Measurements from ENCODE around the gene ANKRD6. TPM values are rescaled to one million over a fixed set of nuclear protein-coding genes. Genes with fewer than 3 reads are reported as not detected.

The ANKRD6 gene
- polyA plus RNA-seq, 1 of the 3 experiments (the other 2 are of a cell fraction): 2.6 TPM

DNA sequence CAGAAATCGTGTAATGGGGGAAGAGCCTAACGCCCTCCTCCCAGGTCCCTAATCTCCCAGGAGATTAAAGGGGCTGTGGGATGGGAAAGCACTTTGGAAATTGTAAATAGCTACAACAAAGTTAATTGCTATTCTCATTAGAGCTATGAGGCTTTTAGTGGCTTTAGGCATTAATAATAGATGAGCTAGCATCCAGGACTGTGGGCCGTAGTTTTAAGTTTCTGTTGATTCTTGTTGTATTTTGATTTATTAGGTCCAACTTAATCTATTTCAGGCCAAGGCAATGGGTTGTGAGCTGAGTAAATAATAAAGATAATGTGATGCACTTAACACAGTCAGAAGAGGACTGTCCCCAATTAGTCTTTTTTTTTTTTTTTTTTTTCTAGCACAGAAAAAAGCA lies 67.7 kb downstream of the ANKRD6 start:
- H3F3A ChIP-seq (replicated peaks; ENCODE audit: insufficient read depth): no peaks in the 10 kb centered on the region
- 78% methylated on average over 3 of the region's 3 CpGs for WGBS (ENCODE audit: low lambda C conversion rate)
- no peak overlapping the region for H3K4me3 ChIP-seq (ENCODE audit: low read depth in 2 of 2, low read length in 1 of 2)
- H3K9me2 ChIP-seq: no peaks in the 10 kb centered on the region
- no peaks in the 10 kb centered on the region for H3K9me3 ChIP-seq
- no peak for TF ChIP-seq EZH2phosphoT487 (IDR thresholded peaks at IDR 0.05; ENCODE audit: borderline replicate concordance, low read depth)
- no peak for TF ChIP-seq YY1 (IDR thresholded peaks at IDR 0.05; ENCODE audit: low read depth)
- no peak for TF ChIP-seq MXI1 (IDR thresholded peaks at IDR 0.05; ENCODE audit: low read depth, low read length)
- no peak for TF ChIP-seq SMC3 (IDR thresholded peaks at IDR 0.05; ENCODE audit: low read depth, low read length)
- TF ChIP-seq SIN3A (IDR thresholded peaks at IDR 0.05; ENCODE audit: borderline replicate concordance, low read depth, low read length): no peak
- no peak for TF ChIP-seq FOSL2 (IDR thresholded peaks at IDR 0.05; ENCODE audit: borderline replicate concordance, low read depth)
- TF ChIP-seq CHD2 (IDR thresholded peaks at IDR 0.05; ENCODE audit: low read length, partially characterized antibody): no peak
- TF ChIP-seq, protein P1, sequence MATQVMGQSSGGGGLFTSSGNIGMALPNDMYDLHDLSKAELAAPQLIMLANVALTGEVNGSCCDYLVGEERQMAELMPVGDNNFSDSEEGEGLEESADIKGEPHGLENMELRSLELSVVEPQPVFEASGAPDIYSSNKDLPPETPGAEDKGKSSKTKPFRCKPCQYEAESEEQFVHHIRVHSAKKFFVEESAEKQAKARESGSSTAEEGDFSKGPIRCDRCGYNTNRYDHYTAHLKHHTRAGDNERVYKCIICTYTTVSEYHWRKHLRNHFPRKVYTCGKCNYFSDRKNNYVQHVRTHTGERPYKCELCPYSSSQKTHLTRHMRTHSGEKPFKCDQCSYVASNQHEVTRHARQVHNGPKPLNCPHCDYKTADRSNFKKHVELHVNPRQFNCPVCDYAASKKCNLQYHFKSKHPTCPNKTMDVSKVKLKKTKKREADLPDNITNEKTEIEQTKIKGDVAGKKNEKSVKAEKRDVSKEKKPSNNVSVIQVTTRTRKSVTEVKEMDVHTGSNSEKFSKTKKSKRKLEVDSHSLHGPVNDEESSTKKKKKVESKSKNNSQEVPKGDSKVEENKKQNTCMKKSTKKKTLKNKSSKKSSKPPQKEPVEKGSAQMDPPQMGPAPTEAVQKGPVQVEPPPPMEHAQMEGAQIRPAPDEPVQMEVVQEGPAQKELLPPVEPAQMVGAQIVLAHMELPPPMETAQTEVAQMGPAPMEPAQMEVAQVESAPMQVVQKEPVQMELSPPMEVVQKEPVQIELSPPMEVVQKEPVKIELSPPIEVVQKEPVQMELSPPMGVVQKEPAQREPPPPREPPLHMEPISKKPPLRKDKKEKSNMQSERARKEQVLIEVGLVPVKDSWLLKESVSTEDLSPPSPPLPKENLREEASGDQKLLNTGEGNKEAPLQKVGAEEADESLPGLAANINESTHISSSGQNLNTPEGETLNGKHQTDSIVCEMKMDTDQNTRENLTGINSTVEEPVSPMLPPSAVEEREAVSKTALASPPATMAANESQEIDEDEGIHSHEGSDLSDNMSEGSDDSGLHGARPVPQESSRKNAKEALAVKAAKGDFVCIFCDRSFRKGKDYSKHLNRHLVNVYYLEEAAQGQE (IDR thresholded peaks at IDR 0.05; ENCODE audit: low read depth, low read length): no peak
- no peak for TF ChIP-seq FOXM1 (IDR thresholded peaks at IDR 0.05; ENCODE audit: low read depth)
- TF ChIP-seq, protein P2, sequence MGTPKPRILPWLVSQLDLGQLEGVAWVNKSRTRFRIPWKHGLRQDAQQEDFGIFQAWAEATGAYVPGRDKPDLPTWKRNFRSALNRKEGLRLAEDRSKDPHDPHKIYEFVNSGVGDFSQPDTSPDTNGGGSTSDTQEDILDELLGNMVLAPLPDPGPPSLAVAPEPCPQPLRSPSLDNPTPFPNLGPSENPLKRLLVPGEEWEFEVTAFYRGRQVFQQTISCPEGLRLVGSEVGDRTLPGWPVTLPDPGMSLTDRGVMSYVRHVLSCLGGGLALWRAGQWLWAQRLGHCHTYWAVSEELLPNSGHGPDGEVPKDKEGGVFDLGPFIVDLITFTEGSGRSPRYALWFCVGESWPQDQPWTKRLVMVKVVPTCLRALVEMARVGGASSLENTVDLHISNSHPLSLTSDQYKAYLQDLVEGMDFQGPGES (IDR thresholded peaks at IDR 0.05; ENCODE audit: low read depth, low read length): no peak
- TF ChIP-seq EP300 (IDR thresholded peaks at IDR 0.05; ENCODE audit: borderline replicate concordance in 1 of 2, low read depth in 1 of 2, low read length in 1 of 2): no peak
- no peak for TF ChIP-seq GATA2 (CRISPR knock-in tag; IDR thresholded peaks at IDR 0.05)
- no peak for TF ChIP-seq POLR2AphosphoS5 (IDR thresholded peaks at IDR 0.05; ENCODE audit: low read depth, low read length)
- no peak for TF ChIP-seq NFIC (IDR thresholded peaks at IDR 0.05; ENCODE audit: borderline replicate concordance)
- no peak for TF ChIP-seq JUND (IDR thresholded peaks at IDR 0.05)
- TF ChIP-seq, protein P3, sequence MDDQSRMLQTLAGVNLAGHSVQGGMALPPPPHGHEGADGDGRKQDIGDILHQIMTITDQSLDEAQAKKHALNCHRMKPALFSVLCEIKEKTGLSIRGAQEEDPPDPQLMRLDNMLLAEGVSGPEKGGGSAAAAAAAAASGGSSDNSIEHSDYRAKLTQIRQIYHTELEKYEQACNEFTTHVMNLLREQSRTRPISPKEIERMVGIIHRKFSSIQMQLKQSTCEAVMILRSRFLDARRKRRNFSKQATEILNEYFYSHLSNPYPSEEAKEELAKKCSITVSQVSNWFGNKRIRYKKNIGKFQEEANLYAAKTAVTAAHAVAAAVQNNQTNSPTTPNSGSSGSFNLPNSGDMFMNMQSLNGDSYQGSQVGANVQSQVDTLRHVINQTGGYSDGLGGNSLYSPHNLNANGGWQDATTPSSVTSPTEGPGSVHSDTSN (IDR thresholded peaks at IDR 0.05): no peak
- H3K27ac ChIP-seq (ENCODE audit: low read depth in 2 of 2, low read length in 1 of 2): no peak overlapping the region
- H3K27me3 ChIP-seq (ENCODE audit: insufficient read depth): no peaks in the 10 kb centered on the region
- no peak for DNase-seq
- ChIA-PET POLR2A (no interaction called here), CTCF (no interaction called here)
- no peaks in the 10 kb centered on the region for H4K20me1 ChIP-seq (ENCODE audit: insufficient read depth)
- H3K79me2 ChIP-seq (ENCODE audit: insufficient read depth): no peaks in the 10 kb centered on the region
- no peak overlapping the region for H3K9ac ChIP-seq
- no peaks in the 10 kb centered on the region for H3K36me3 ChIP-seq (replicated peaks in 1 of 2; ENCODE audit: control insufficient read depth in 1 of 2, insufficient read depth in 2 of 2, low read length in 1 of 2)
- no peak overlapping the region for H3K4me2 ChIP-seq
- H2AFZ ChIP-seq (ENCODE audit: low read depth): no peak overlapping the region
- peaks cover 0 to 7% of the 10 kb centered on the region in 2 experiments; a peak in 1 of 4 replicates for H3K4me1 ChIP-seq (ENCODE audit: control insufficient read depth in 1 of 2, insufficient read depth in 2 of 2, low read depth in 1 of 2, low read length in 1 of 2)
